ENCODE measurements around the gene PLXNA3.

The PLXNA3 gene

GRCh38 chrX:154436374-154436982 lies 21.6 kb upstream of the PLXNA3 start:
- peak; percentile 53 for DNase-seq

- DNase-seq, result peak; percentile 53
Observed at GRCh38 chrX:154436983-154437752, 20.9 kb upstream of the PLXNA3 start, which contains the start of gene GDI1. Gene GDI1 (plus strand): TSS chrX:154437154. CDS start chrX:154437255, 101 bp downstream.

- no peak for DNase-seq
Observed at GRCh38 chrX:154437971-154438893, 19.8 kb upstream of the PLXNA3 start.

GRCh38 chrX:154439841-154440240 lies 18.2 kb upstream of the PLXNA3 start:
- no peak for DNase-seq

GRCh38 chrX:154440623-154441357 lies 17.3 kb upstream of the PLXNA3 start:
- DNase-seq, result no peak

- DNase-seq, result no peak
Observed at GRCh38 chrX:154441564-154441963, 16.5 kb upstream of the PLXNA3 start.

- no peak for DNase-seq
Observed at GRCh38 chrX:154441984-154442707, 15.9 kb upstream of the PLXNA3 start.

GRCh38 chrX:154443479-154443910 lies 14.6 kb upstream of the PLXNA3 start:
- no peak for DNase-seq

GRCh38 chrX:154443992-154444754 lies 13.9 kb upstream of the PLXNA3 start, which contains the start of gene FAM50A:
Gene FAM50A (plus strand): TSS chrX:154444141. CDS start chrX:154444236, 95 bp downstream.
- DNase-seq, result peak; percentile 74

- DNase-seq, result no peak
Observed at GRCh38 chrX:154444755-154445246, 13.3 kb upstream of the PLXNA3 start.

GRCh38 chrX:154445776-154446175 lies 12.3 kb upstream of the PLXNA3 start:
- no peak for DNase-seq

GRCh38 chrX:154446430-154446829 lies 11.7 kb upstream of the PLXNA3 start:
- DNase-seq, result no peak

- DNase-seq, result no peak
Observed at GRCh38 chrX:154448484-154448883, 9.6 kb upstream of the PLXNA3 start.

- DNase-seq, result no peak
Observed at GRCh38 chrX:154449618-154450017, 8.5 kb upstream of the PLXNA3 start.

- no peak for DNase-seq
Observed at GRCh38 chrX:154450312-154450711, 7.8 kb upstream of the PLXNA3 start.

- no peak for DNase-seq
Observed at GRCh38 chrX:154452823-154453222, 5.3 kb upstream of the PLXNA3 start.

- DNase-seq, result peak; percentile 59
Observed at GRCh38 chrX:154457491-154458115, 478 bp upstream of the PLXNA3 start.

GRCh38 chrX:154458954-154459778 lies 1.1 kb downstream of the PLXNA3 start:
- peak; percentile 34 for DNase-seq

- DNase-seq, result no peak
Observed at GRCh38 chrX:154459832-154460231, 1.8 kb downstream of the PLXNA3 start.
